ENCODE results near the gene RSPH3.

Gene RSPH3

GRCh38 chr6:158933079-158933595 is 66.9 kb downstream of the RSPH3 start:
- H3K4me3 ChIP-seq, result no peak overlapping the region
- intact Hi-C loops (cut with DNase I; ENCODE audit: low total_unique reads), result no loop called here
- no peak for TF ChIP-seq CTCF (IDR thresholded peaks at IDR 0.05)
- H3K27me3 ChIP-seq, result no peaks in the 10 kb centered on the region
- no peaks in the 10 kb centered on the region for H3K9me3 ChIP-seq
- no peak overlapping the region for H3K27ac ChIP-seq
- H3K4me1 ChIP-seq, result no peaks in the 10 kb centered on the region
- H3K36me3 ChIP-seq, result no peaks in the 10 kb centered on the region
- DNase-seq, result no peak

- H3K4me1 ChIP-seq, result no peaks in the 10 kb centered on the region
- no peak for DNase-seq
- no peak for TF ChIP-seq CTCF (IDR thresholded peaks at IDR 0.05)
- intact Hi-C loops (cut with DNase I; ENCODE audit: low total_unique reads), result no loop called here
- no peaks in the 10 kb centered on the region for H3K27me3 ChIP-seq
- H3K4me3 ChIP-seq, result no peak overlapping the region
- H3K36me3 ChIP-seq, result no peaks in the 10 kb centered on the region
- H3K9me3 ChIP-seq, result no peaks in the 10 kb centered on the region
- no peak overlapping the region for H3K27ac ChIP-seq
These were observed 71.9 kb downstream of the RSPH3 start for GRCh38 chr6:158928068-158928467.

GRCh38 chr6:158926414-158926813 is 73.6 kb downstream of the RSPH3 start:
- no peak for TF ChIP-seq CTCF (IDR thresholded peaks at IDR 0.05)
- Histone ChIP-seq H3K27ac (no peak overlapping the region), H3K36me3 (no peaks in the 10 kb centered on the region), H3K4me1 (no peaks in the 10 kb centered on the region), H3K27me3 (no peaks in the 10 kb centered on the region), H3K4me3 (no peak overlapping the region), H3K9me3 (no peaks in the 10 kb centered on the region)
- intact Hi-C loops (cut with DNase I; ENCODE audit: low total_unique reads), result no loop called here
- DNase-seq, result no peak

GRCh38 chr6:158924499-158925455 is 75.2 kb downstream of the RSPH3 start:
- H3K4me1 ChIP-seq, result no peaks in the 10 kb centered on the region
- intact Hi-C loops (cut with DNase I; ENCODE audit: low total_unique reads), result no loop called here
- no peaks in the 10 kb centered on the region for H3K36me3 ChIP-seq
- TF ChIP-seq CTCF (IDR thresholded peaks at IDR 0.05), result no peak
- H3K27ac ChIP-seq, result no peak overlapping the region
- no peak for DNase-seq
- no peaks in the 10 kb centered on the region for H3K27me3 ChIP-seq
- no peaks in the 10 kb centered on the region for H3K9me3 ChIP-seq
- no peak overlapping the region for H3K4me3 ChIP-seq

GRCh38 chr6:158923805-158924498 is 76.0 kb downstream of the RSPH3 start:
- Histone ChIP-seq H3K27ac (no peak overlapping the region), H3K27me3 (no peaks in the 10 kb centered on the region), H3K4me1 (no peaks in the 10 kb centered on the region), H3K4me3 (no peak overlapping the region), H3K36me3 (no peaks in the 10 kb centered on the region), H3K9me3 (no peaks in the 10 kb centered on the region)
- intact Hi-C loops (cut with DNase I; ENCODE audit: low total_unique reads), result no loop called here
- DNase-seq, result no peak
- no peak for TF ChIP-seq CTCF (IDR thresholded peaks at IDR 0.05)
